ENCODE measurements around the gene ARSD. TPM values are rescaled to one million over a fixed set of nuclear protein-coding genes. Genes with fewer than 3 reads are reported as not detected.

ARSD gene
- total and polyA plus RNA-seq, 2 of the 8 experiments (the other 6 are each of a cell fraction or from before 2014, with no cell fraction given): 1.8 to 3.2 TPM

DNA sequence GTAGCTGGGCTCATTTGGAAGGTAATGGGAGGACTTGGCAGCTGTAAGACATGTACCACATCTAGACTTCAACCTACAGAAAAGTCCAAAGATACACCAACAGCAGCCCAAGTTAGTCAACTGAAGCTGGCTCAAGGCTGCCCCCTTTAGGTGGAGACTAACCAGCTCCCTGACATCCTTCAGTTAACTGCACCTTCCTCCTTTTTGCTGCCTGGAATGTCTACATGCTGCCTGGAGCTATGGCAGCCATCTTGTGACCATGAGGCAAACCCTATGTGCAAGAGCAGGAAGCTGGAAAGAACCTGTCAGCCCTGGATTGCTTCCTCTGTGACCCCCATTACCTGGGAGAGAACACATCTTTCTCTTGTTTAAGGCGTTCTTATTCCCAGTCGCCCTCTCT is 25.8 kb downstream of the ARSD start:
- Histone ChIP-seq H3K18ac (ENCODE audit: extremely low read depth, low read length) (no peak overlapping the region), H4K91ac (replicated peaks; ENCODE audit: insufficient read length, low read length) (no peak overlapping the region), H3K4me2 (ENCODE audit: insufficient read depth in 1 of 2, low read depth in 2 of 2, low read length in 2 of 2) (no peak overlapping the region), H3K14ac (ENCODE audit: insufficient read length) (no peak overlapping the region), H3K79me2 (ENCODE audit: control insufficient read depth in 1 of 2, insufficient read depth in 2 of 2, low read length in 2 of 2) (no peaks in the 10 kb centered on the region), H4K20me1 (replicated peaks in 1 of 2; ENCODE audit: control insufficient read depth in 1 of 2, insufficient read depth in 2 of 2, low read length in 2 of 2) (no peaks in the 10 kb centered on the region), H3K56ac (replicated peaks; ENCODE audit: insufficient read length, low read depth, low read length) (no peak overlapping the region), H3K4ac (replicated peaks; ENCODE audit: insufficient read length, low read depth, low read length) (no peak overlapping the region), H3K79me1 (ENCODE audit: low read depth, low read length) (no peaks in the 10 kb centered on the region), H3K4me1 (replicated peaks in 1 of 4; ENCODE audit: control insufficient read depth in 3 of 4, insufficient read depth in 4 of 4, low read length in 3 of 4) (peaks cover 0 to 4% (median 1%) of the 10 kb centered on the region in 4 experiments; a peak in 4 of 7 replicates), H3K4me3 (ENCODE audit: extremely low read depth in 1 of 4, insufficient read depth in 2 of 4, low read depth in 3 of 4, low read length in 4 of 4) (no peak overlapping the region), H4K5ac (ENCODE audit: insufficient read length, low read depth, low read length) (no peak overlapping the region), H2BK12ac (ENCODE audit: low read depth, low read length) (no peak overlapping the region), H3K23ac (ENCODE audit: insufficient read length) (no peak overlapping the region), H3K36me3 (ENCODE audit: control insufficient read depth in 2 of 4, insufficient read depth in 4 of 4, low read length in 3 of 4) (peaks cover 0 to 6% (median 0%) of the 10 kb centered on the region in 4 experiments; a peak in 2 of 8 replicates), H4K8ac (ENCODE audit: extremely low read depth, insufficient read depth, low read length) (no peak overlapping the region), H2AFZ (ENCODE audit: low read length) (no peak overlapping the region), H3K27me3 (replicated peaks in 1 of 4; ENCODE audit: control insufficient read depth in 3 of 4, extremely low read depth in 1 of 4, insufficient read depth in 3 of 4, low read length in 3 of 4) (no peaks in the 10 kb centered on the region), H2BK120ac (replicated peaks; ENCODE audit: low read depth, low read length) (no peak overlapping the region), H3K27ac (ENCODE audit: low read depth, low read length) (no peak overlapping the region), H2BK15ac (ENCODE audit: low read length) (no peak overlapping the region), H2AK5ac (ENCODE audit: low read depth, low read length) (no peak overlapping the region), H3K9ac (replicated peaks in 1 of 4; ENCODE audit: extremely low read depth in 1 of 4, low read depth in 3 of 4, low read length in 3 of 4) (no peak overlapping the region), H3K23me2 (ENCODE audit: low read depth, low read length) (no peaks in the 10 kb centered on the region), H2BK5ac (ENCODE audit: low read depth, low read length) (no peak overlapping the region), H3K9me3 (ENCODE audit: insufficient read depth in 2 of 2, low read depth in 1 of 2, low read length in 1 of 2) (peaks cover 0 to 5% of the 10 kb centered on the region in 2 experiments; a peak in 2 of 4 replicates), H2BK20ac (ENCODE audit: low read length) (no peak overlapping the region)
- no peak for DNase-seq (ENCODE audit: low read depth in 1 of 2, low spot score in 2 of 2)
- TF ChIP-seq BRCA1 (IDR thresholded peaks at IDR 0.05; ENCODE audit: low read depth, low read length) (no peak), YY1 (IDR thresholded peaks at IDR 0.05; ENCODE audit: low read depth, low read length) (0 out of 2 replicates have a peak, but pooled peaks have one; percentile 17), PHF8 (conservative IDR thresholded peaks at IDR 0.05; ENCODE audit: low read depth, low read length) (no peak), KDM1A (IDR thresholded peaks at IDR 0.05; ENCODE audit: borderline replicate concordance, low read length) (peak; percentile 78; the same call in 1 of the 2 replicates), RAD21 (IDR thresholded peaks at IDR 0.05 in 1 of 2, conservative IDR thresholded peaks at IDR 0.05 in 1 of 2; ENCODE audit: low read depth in 2 of 2, low read length in 2 of 2) (peak in 1 of 2 experiments; percentile 17; a peak in 1 of 4 replicates)
- TF ChIP-seq, protein P1, sequence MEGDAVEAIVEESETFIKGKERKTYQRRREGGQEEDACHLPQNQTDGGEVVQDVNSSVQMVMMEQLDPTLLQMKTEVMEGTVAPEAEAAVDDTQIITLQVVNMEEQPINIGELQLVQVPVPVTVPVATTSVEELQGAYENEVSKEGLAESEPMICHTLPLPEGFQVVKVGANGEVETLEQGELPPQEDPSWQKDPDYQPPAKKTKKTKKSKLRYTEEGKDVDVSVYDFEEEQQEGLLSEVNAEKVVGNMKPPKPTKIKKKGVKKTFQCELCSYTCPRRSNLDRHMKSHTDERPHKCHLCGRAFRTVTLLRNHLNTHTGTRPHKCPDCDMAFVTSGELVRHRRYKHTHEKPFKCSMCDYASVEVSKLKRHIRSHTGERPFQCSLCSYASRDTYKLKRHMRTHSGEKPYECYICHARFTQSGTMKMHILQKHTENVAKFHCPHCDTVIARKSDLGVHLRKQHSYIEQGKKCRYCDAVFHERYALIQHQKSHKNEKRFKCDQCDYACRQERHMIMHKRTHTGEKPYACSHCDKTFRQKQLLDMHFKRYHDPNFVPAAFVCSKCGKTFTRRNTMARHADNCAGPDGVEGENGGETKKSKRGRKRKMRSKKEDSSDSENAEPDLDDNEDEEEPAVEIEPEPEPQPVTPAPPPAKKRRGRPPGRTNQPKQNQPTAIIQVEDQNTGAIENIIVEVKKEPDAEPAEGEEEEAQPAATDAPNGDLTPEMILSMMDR (IDR thresholded peaks at IDR 0.05; ENCODE audit: control extremely low read depth in 1 of 3, insufficient read depth in 1 of 3, low read depth in 1 of 3, low read length in 3 of 3): peak in 1 of 3 experiments; percentile 38; a peak in 1 of 4 replicates
- POLR2A ChIA-PET (ENCODE audit: partially characterized antibody): interaction anchor here (1.0 kb wide), 1 partner anchor 28 kb away, joined by 3 read pairs; no protein-coding TSS in a partner anchor
- CTCF ChIA-PET (ENCODE audit: partially characterized antibody): interaction anchor here (1.7 kb wide), 2 partner anchors 10 to 14 kb away, joined by 3 to 9 read pairs; no protein-coding TSS in a partner anchor
- FAIRE-seq: no peak
- WGBS, 2 experiments (ENCODE audit: extremely low coverage in 1 of 2, insufficient coverage in 1 of 2, insufficient read length in 1 of 2, insufficient replicate concordance in 2 of 2, low coverage in 1 of 2, low lambda C conversion rate in 2 of 2, missing lambda C conversion rate in 1 of 2): no CpG with 5 or more reads among the region's 2 CpGs
